ENCODE data around the gene HP1BP3. TPM values are rescaled to one million over a fixed set of nuclear protein-coding genes. Genes with fewer than 3 reads are reported as not detected.
A peak's percentile ranks its signal among the peaks of the same experiment; 100 is the strongest.

Gene HP1BP3
- total and polyA plus RNA-seq, 10 donors = 47.3 to 272 (median 195) TPM

DNA sequence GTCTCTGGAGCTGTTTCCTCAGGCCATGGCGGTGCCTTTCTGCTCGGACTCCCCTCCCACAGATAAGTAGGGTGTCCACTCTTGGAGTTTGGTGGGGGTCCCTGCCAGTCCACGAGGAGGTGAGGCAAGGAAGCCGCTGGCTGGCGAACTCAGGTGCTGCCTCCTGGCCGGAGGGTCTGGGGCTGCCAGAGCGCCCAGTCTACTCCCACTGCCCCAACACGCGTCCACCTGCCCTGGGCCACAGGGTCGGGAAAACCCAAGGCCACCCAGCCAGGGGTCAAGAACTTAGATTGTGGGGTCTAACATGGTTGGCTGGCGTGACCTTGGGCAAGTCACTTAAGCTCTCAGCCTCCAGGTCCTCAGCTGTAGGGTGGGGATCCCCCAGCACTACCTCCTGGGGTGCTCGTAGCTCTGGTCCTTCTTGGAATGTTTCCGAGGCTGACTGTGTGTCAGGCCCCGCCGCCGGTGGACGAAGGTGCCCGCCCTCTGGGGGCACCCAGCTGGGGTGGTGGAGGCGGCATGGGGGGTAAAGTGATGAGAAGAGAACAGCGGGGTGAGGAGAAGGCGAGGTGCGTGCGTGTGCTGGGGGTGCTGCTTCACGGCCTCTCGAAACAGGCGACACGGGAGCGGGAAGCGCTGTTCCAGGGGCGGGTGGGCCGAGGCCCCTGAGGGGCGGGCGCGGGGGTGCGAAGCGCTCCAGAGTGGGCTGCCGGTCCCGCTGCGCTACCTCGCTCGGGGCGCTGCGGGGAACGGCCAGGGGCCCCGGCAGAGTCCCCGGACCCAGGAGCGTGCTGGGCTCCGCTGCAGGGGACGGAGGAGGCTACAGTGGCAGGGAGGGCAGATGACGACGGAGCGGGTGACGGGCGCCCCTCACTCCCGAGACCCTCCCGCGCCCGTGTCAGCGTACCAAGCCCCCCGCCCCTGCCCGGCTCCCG, 55.8 kb downstream of the HP1BP3 start:
- H3K4me3 ChIP-seq = peak overlapping the region; percentile 37 to 84 (median 60)
- peaks cover 0 to 58% (median 28%) of the 10 kb centered on the region in 7 donors for H3K27me3 ChIP-seq (replicated peaks in 1 of 7)
- 4 to 30% (median 16%) methylated on average over 25 to 62 of the region's 62 CpGs for WGBS, 5 donors
- TF ChIP-seq POLR2AphosphoS5 (IDR thresholded peaks at IDR 0.05) (no peak), CTCF (IDR thresholded peaks at IDR 0.05 in 8 of 11, conservative IDR thresholded peaks at IDR 0.05 in 3 of 11) (peak in 1 of 11 experiments; percentile 4)
- H3K4me1 ChIP-seq = peaks cover 4 to 42% (median 28%) of the 10 kb centered on the region in 6 donors
- intact Hi-C loops (cut with DNase I; ENCODE audit: low total_unique reads) = no loop called here
- no peak for DNase-seq
- H3K9me3 ChIP-seq = no peaks in the 10 kb centered on the region
- peaks cover 0 to 7% (median 0%) of the 10 kb centered on the region in 6 donors for H3K36me3 ChIP-seq
- no peak overlapping the region for H3K27ac ChIP-seq

GRCh38 chr1:20730690-20731056, 56.4 kb downstream of the HP1BP3 start:
- H3K36me3 ChIP-seq = peaks cover 0 to under 1% (median 0%) of the 10 kb centered on the region in 6 donors
- H3K4me1 ChIP-seq = peaks cover 4 to 42% (median 28%) of the 10 kb centered on the region in 6 donors
- intact Hi-C loops (cut with DNase I; ENCODE audit: low total_unique reads) = no loop called here
- WGBS, 5 donors = 57 to 73% (median 61%) methylated on average over 3 to 4 of the region's 4 CpGs
- no peak for TF ChIP-seq POLR2A (IDR thresholded peaks at IDR 0.05)
- H3K27me3 ChIP-seq (replicated peaks in 1 of 7) = peaks cover 0 to 58% (median 28%) of the 10 kb centered on the region in 7 donors
- H3K9me3 ChIP-seq = no peaks in the 10 kb centered on the region
- no peak overlapping the region for H3K27ac ChIP-seq
- no peak overlapping the region for H3K4me3 ChIP-seq
- no peak for DNase-seq

DNA sequence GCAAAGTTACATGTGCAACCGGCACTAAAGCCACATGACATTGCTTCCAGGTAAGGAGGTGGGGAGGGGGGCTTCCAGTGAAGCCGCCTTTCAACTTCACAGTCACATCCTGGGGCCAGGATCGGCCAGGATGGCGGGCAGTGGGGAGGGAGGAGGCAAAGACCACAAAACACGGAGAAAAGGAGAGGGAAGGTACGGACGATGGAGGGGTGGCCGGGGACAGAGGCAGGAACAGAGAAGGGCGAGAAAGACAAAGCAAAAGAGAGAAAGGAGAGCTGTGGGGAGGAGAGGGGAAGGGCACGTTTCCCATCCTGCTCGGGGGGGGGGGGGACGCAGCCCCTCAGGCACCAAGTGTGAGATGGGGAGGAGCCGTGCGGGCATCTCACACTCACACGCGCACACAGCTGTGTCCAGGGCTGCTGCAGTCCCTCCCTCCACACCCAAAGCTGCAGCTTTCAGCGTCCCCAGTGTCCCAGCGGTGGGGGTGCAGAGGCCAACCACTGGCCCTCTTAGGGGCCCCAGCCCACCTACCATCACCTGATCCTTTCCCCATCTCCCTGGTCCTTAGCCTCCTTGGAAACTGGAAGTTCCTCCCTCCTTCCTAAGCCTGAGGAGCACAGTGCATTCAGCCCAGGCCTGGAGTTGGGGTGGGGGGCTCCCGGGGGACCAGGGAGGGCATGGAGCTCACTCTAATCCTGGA, 57.0 kb downstream of the HP1BP3 start:
- Histone ChIP-seq H3K27ac (no peak overlapping the region), H3K27me3 (replicated peaks in 1 of 7) (peaks cover 0 to 58% (median 28%) of the 10 kb centered on the region in 7 donors), H3K4me1 (peaks cover 4 to 42% (median 28%) of the 10 kb centered on the region in 6 donors), H3K36me3 (no peaks in the 10 kb centered on the region), H3K4me3 (no peak overlapping the region), H3K9me3 (no peaks in the 10 kb centered on the region)
- intact Hi-C loops (cut with DNase I; ENCODE audit: low total_unique reads) = no loop called here
- TF ChIP-seq CTCF (IDR thresholded peaks at IDR 0.05 in 8 of 11, conservative IDR thresholded peaks at IDR 0.05 in 3 of 11) (no peak), POLR2A (IDR thresholded peaks at IDR 0.05) (no peak), POLR2AphosphoS5 (IDR thresholded peaks at IDR 0.05) (no peak)
- no peak for DNase-seq
- WGBS, 5 donors = 12 to 17% (median 14%) methylated on average over 16 to 19 of the region's 19 CpGs

DNA sequence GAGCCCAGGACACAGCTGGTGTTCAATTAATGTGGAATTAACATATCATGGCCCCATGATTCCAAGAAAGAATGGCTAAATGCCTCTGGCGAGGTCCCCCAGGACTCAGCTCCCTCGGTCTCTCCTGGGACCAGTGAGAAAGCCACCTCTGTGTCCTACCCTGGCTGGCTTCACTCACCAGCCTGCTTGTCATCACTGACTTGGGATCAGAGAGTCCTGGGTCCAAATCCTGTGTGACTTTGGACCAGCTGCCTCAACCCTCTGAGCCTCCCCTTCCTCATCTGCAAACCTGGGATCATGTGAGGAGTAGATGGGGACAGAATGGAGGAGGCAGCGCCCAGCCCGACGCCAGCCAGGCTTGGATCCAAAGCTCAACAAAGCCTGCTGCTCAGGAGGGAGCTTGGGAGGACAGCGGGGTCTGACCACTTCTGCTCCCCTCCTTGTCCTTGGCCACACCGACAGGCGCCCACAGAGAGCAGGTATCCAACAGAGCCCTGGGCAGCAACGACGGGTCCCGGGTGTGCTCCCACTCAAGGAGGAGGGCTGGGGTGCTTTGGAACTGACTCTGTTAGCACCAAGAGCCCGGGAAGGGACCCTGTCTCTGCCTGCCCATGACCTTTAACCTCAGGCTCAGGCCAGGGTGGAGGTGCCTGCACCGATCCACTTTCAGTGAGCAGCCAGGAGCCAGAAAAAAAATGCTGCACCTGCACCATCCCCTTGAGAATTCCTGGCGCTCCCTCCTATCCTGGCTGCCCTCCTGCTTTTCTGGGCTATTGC, 57.8 kb downstream of the HP1BP3 start:
- Histone ChIP-seq H3K4me1 (peaks cover 4 to 42% (median 28%) of the 10 kb centered on the region in 6 donors), H3K27me3 (replicated peaks in 1 of 7) (peaks cover 0 to 58% (median 28%) of the 10 kb centered on the region in 7 donors), H3K27ac (no peak overlapping the region), H3K9me3 (no peaks in the 10 kb centered on the region), H3K4me3 (no peak overlapping the region), H3K36me3 (no peaks in the 10 kb centered on the region)
- no peak for TF ChIP-seq POLR2AphosphoS5 (IDR thresholded peaks at IDR 0.05)
- TF ChIP-seq POLR2A (IDR thresholded peaks at IDR 0.05) = no peak
- TF ChIP-seq CTCF (IDR thresholded peaks at IDR 0.05 in 8 of 11, conservative IDR thresholded peaks at IDR 0.05 in 3 of 11) = no peak
- no peak for DNase-seq
- 61 to 79% (median 64%) methylated on average over 8 to 14 of the region's 14 CpGs for WGBS, 5 donors
- intact Hi-C loops (cut with DNase I; ENCODE audit: low total_unique reads) = no loop called here
